Left lung (tissue), 10 donors: ENCODE data around the gene TANGO2. TPM values are rescaled to one million over a fixed set of nuclear protein-coding genes. Genes with fewer than 3 reads are reported as not detected.

Experiments used
- ATAC-seq: fragments of 200-7000 bp; cut with Tn5 transposase; one replicate; pipeline ENCODE4 v1.9.1; 2020; ENCODE audit warnings: moderate library complexity
- DNase-seq, 4 donors: peaks; one replicate each; pipeline ENCODE4 v3.0.0-alpha.2; 2013 to 2020
- H3K27ac ChIP-seq, 2 donors: fragments of 200-600 bp; sonication (generic) in 1 of 2; one replicate each; pipeline versions ENCODE4 v1.5.0 to v1.8.0; 2020 to 2021
- H3K27me3 ChIP-seq, 2 donors: fragments of 200-600 bp; sonication (generic) in 1 of 2; one replicate each; pipeline versions ENCODE4 v1.5.0 to v1.8.0; 2020 to 2021
- H3K36me3 ChIP-seq, 2 donors: fragments of 200-600 bp; sonication (generic) in 1 of 2; one replicate each; pipeline versions ENCODE4 v1.5.0 to v1.8.0; 2020 to 2021
- H3K4me1 ChIP-seq, 2 donors: fragments of 200-600 bp; one replicate each; pipeline ENCODE4 v1.8.0; 2021
- H3K4me3 ChIP-seq, 2 donors: fragments of 200-600 bp; sonication (generic) in 1 of 2; one replicate each; pipeline versions ENCODE4 v1.5.0 to v1.8.0; 2020 to 2021; ENCODE audit warnings: mild to moderate bottlenecking in 1 of 2
- H3K9me3 ChIP-seq, 2 donors: fragments of 200-600 bp; sonication (generic) in 1 of 2; one replicate each; pipeline versions ENCODE4 v1.5.0 to v1.8.0; 2020 to 2021
- intact Hi-C, 2 donors: fragments of 100-400 bp; cut with DNase I; formaldehyde crosslinking; loops; one replicate each; pipeline versions ENCODE4 v1.11.2 to v1.14.2; 2022
- polyA plus RNA-seq, 6 donors: library from polyadenylated mRNA; unstranded; fragments of 120-200 nt; gene quantifications; one replicate each; pipeline ENCODE4 v1.2.1, GENCODE V29; 2013; ENCODE audit not compliant: insufficient read length in 6 of 6
- total RNA-seq, 2 donors: library from RNA; stranded (reverse); fragmentation: NEBNext Ultra II Directional; extraction: Animal tissue kit (Norgen Biotek cat#: 25700); gene quantifications; one replicate each; pipeline ENCODE4 v1.2.1, GENCODE V29; 2021
- TF ChIP-seq, protein P1 (sequence below), 2 donors: fragments of 200-600 bp; sonication (generic) in 1 of 2; IDR thresholded peaks; one replicate each; pipeline versions ENCODE4 v1.5.0 to v1.8.0; 2021; ENCODE audit warnings: antibody characterized with exemption in 2 of 2
- donor health status: DM: no; HTN: yes; CAD: no.
- donor health status: DM: no; HTN: no; CAD: no.

The TANGO2 gene
- total and polyA plus RNA-seq, 8 donors: 10.9 to 47.2 (median 13.6) TPM

DNA sequence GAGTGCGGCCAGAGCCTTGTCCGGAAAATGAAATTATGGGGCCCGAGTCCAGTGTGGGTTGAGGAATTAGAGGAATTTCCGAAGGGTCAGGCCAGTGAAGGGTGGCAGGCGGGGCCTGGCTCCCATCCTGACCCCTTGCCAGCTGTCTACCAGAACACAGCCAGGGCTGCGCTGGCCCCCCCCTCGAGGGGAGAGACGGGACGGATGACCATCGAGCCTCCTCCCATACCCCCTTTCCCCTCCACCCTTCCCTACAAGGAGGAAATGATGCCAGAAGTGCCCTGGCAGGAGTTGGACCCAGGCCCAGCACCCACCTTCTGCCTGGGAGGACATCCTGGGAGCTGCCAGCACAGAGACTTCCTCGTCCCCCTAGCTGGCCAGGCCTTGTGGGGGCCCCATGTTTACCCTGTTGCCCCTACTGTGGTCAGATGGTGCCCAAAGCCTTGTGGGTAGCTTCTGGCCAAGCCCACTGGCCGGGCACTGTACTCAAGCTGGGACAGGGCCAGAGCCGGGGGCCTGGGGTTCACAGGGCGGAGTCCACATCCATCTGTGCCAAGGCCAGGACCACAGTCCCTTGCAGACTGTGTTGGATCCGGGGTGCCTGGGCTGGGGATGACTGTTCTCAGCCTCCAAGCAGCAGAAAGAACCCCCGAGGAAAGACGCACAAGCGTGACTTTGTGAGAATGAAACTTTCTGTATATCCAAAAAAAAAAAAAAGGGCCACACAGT is 25.1 kb upstream of the TANGO2 start:
- no peak overlapping the region for H3K4me3 ChIP-seq
- DNase-seq (peak in 1 of 4 donors; percentile 74), ATAC-seq (peak; percentile 40)
- H3K4me1 ChIP-seq: peaks cover 0 to 12% of the 10 kb centered on the region in 2 donors
- H3K36me3 ChIP-seq: no peaks in the 10 kb centered on the region
- TF ChIP-seq, protein P1, sequence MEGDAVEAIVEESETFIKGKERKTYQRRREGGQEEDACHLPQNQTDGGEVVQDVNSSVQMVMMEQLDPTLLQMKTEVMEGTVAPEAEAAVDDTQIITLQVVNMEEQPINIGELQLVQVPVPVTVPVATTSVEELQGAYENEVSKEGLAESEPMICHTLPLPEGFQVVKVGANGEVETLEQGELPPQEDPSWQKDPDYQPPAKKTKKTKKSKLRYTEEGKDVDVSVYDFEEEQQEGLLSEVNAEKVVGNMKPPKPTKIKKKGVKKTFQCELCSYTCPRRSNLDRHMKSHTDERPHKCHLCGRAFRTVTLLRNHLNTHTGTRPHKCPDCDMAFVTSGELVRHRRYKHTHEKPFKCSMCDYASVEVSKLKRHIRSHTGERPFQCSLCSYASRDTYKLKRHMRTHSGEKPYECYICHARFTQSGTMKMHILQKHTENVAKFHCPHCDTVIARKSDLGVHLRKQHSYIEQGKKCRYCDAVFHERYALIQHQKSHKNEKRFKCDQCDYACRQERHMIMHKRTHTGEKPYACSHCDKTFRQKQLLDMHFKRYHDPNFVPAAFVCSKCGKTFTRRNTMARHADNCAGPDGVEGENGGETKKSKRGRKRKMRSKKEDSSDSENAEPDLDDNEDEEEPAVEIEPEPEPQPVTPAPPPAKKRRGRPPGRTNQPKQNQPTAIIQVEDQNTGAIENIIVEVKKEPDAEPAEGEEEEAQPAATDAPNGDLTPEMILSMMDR (IDR thresholded peaks at IDR 0.05): no peak
- intact Hi-C loops: no loop called here
- peak overlapping the region in 1 of 2 donors; percentile 17 for H3K27ac ChIP-seq
- H3K9me3 ChIP-seq: no peaks in the 10 kb centered on the region
- H3K27me3 ChIP-seq: no peaks in the 10 kb centered on the region

DNA sequence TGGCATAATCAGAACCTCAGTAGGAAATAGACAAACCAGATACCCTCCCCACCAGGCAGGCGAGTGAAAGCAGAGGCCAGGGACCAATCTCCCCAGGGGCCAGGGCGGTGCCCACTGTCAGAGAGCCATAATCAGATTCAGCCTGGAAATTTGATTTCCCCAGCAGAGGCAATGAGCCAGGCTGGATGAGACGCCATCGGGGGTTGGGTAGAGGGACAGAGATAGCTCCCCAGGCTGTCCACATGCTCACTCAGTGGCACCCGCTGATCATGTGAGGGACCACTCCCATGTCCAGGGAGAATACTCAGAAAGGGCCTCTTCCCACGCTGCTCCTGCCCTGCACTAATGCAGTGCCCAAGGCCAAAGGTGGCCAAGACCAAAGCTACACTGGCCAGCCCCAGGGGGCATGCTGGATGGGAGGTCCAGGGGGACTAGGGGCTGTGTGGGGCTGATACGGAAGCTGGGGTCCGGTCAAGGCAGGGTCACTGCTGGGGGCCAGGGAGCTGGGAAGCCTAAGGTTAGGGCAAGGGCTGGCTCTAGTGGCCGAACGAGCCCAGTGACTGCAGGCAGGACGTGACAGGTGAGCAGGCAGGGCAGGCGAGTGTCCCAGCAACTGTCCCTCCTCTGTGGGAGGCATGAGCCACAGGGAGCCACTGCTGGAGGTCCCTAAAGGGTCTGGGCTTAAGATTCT is 24.1 kb upstream of the TANGO2 start:
- intact Hi-C loops: no loop called here
- Histone ChIP-seq H3K4me1 (peaks cover 0 to 12% of the 10 kb centered on the region in 2 donors), H3K27me3 (no peaks in the 10 kb centered on the region), H3K27ac (no peak overlapping the region), H3K4me3 (no peak overlapping the region), H3K9me3 (no peaks in the 10 kb centered on the region), H3K36me3 (no peaks in the 10 kb centered on the region)
- no peak for ATAC-seq
- TF ChIP-seq, protein P1 (IDR thresholded peaks at IDR 0.05): no peak
- peak in 1 of 4 donors; percentile 50 for DNase-seq

DNA sequence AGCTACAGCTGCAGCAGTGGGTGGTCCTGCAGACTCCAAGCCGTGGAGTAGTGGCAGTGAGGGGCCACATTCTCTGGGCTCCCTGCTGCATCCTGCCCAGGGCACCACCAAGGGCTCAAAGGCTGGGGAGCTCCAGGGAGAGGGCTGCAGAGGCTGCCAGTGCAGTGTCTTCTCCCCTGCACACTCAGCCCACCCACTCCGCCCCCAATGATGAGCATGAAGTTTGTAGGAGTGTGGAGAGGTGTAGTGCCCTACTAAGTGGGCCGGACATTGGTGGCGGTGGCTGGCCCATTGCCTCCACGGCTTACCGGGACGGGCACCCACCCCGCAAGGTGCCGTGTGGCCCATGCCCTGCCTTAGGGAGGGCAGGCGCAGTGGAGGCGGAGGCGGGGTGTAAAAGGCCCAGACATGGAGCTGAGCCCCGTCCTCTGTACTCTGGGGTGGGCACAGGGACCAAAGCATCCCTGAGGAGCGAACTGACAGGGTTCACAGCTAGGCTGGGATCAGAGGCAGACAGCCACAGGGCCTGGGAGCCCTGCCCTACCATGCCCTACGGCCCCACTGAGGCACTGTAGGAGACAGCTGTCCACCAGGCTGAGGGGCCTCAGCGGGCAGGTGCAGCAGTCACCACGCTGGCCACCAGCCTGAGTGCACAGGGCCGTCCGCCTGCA is 23.2 kb upstream of the TANGO2 start:
- Histone ChIP-seq H3K27ac (no peak overlapping the region), H3K27me3 (no peaks in the 10 kb centered on the region), H3K36me3 (no peaks in the 10 kb centered on the region), H3K9me3 (no peaks in the 10 kb centered on the region), H3K4me1 (peaks cover 0 to 12% of the 10 kb centered on the region in 2 donors), H3K4me3 (no peak overlapping the region)
- intact Hi-C loops: no loop called here
- TF ChIP-seq, protein P1 (IDR thresholded peaks at IDR 0.05): no peak
- peak in 1 of 4 donors; percentile 55 for DNase-seq
- ATAC-seq: no peak

DNA sequence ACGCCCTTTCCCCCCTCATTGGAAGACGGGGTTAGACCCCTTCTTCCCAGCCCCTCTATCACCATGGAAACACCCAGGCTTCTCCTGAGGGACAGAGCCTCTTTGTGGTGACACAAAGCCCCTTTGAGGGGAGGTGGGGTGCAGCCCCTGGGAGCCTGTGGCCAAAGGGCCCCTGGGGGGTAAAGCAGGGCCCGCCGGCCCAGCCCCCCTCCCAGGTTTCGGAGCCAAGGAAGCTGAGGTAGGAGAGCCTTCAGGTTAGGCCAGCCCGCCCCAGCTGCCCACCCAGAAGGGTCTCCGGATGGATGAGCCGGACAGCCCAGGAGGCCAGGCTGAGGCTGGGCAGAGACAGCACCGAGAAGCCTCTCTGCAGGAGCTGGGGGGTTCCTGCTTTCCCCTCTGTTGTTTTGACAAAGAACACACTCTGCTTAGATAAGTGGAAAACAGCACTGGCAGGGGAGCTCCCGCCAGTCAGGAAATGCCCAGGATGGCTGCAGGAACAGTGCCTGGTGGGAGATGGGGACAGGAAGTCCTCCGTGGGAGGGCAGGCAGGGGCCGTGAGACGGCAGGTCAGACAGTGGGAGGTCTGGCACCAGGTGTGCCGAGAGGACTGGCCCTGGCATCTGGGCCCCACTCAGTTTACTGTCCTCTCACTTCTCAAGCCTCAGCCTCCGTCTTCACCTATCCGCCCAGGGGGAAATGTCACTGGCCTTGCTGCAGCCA is 22.5 kb upstream of the TANGO2 start:
- TF ChIP-seq, protein P1 (IDR thresholded peaks at IDR 0.05): no peak
- ATAC-seq: no peak
- intact Hi-C loops: no loop called here
- DNase-seq: peak in 1 of 4 donors; percentile 64
- Histone ChIP-seq H3K4me1 (peaks cover 0 to 12% of the 10 kb centered on the region in 2 donors), H3K27me3 (no peaks in the 10 kb centered on the region), H3K27ac (no peak overlapping the region), H3K9me3 (peaks cover 0 to 5% of the 10 kb centered on the region in 2 donors), H3K4me3 (no peak overlapping the region), H3K36me3 (no peaks in the 10 kb centered on the region)
